ENCODE data around the gene CTSL. TPM values are rescaled to one million over a fixed set of nuclear protein-coding genes. Genes with fewer than 3 reads are reported as not detected.

Gene CTSL
- total RNA-seq, 1 experiment from 2014 or later, result 63.2 TPM

- Histone ChIP-seq H3K79me2 (ENCODE audit: low read length) (no peaks in the 10 kb centered on the region), H3K9me3 (ENCODE audit: low read length) (no peaks in the 10 kb centered on the region), H3K27ac (ENCODE audit: low read length) (no peak overlapping the region), H3K9me2 (replicated peaks; ENCODE audit: low read length) (no peaks in the 10 kb centered on the region), H3K27me3 (ENCODE audit: low read length) (no peaks in the 10 kb centered on the region), H3F3A (ENCODE audit: low read length, unreplicated experiment) (no peaks in the 10 kb centered on the region), H4K20me1 (ENCODE audit: low read length) (no peaks in the 10 kb centered on the region), H3K4me3 (ENCODE audit: low read length) (no peak overlapping the region), H3K9ac (ENCODE audit: low read length) (no peak overlapping the region), H2AFZ (ENCODE audit: low read length) (no peak overlapping the region), H3K36me3 (ENCODE audit: low read depth, low read length) (no peaks in the 10 kb centered on the region), H3K4me1 (ENCODE audit: insufficient read depth, low read length) (peaks cover 19% of the 10 kb centered on the region; the same call in 1 of the 2 replicates), H3K4me2 (ENCODE audit: low read length) (no peak overlapping the region; the same call in 1 of the 2 replicates)
- TF ChIP-seq EZH2phosphoT487 (IDR thresholded peaks at IDR 0.05; ENCODE audit: borderline replicate concordance, low read length) (no peak), EZH2 (IDR thresholded peaks at IDR 0.05; ENCODE audit: low read length, unreplicated experiment) (no peak)
- ChIA-PET CTCF (no interaction called here), POLR2A (ENCODE audit: unreplicated experiment) (no interaction called here)
- ATAC-seq (no peak), DNase-seq (peak; percentile 40)
- intact Hi-C loops (cut with micrococcal nuclease), result no loop called here
- no TSS peak for BruUV-seq (replicated peaks)
Measured at GRCh38 chr9:87703636-87704276, 22.2 kb upstream of the CTSL start.

GRCh38 chr9:87704342-87704741, 21.6 kb upstream of the CTSL start:
- H3K9me2 ChIP-seq (replicated peaks; ENCODE audit: low read length), result no peaks in the 10 kb centered on the region
- no TSS peak for BruUV-seq (replicated peaks)
- H3K4me2 ChIP-seq (ENCODE audit: low read length), result no peak overlapping the region

GRCh38 chr9:87706066-87706739, 19.7 kb upstream of the CTSL start:
- ChIA-PET POLR2A (ENCODE audit: unreplicated experiment) (no interaction called here), CTCF (no interaction called here)
- Histone ChIP-seq H3K9me2 (replicated peaks; ENCODE audit: low read length) (no peaks in the 10 kb centered on the region), H3K9me3 (ENCODE audit: low read length) (no peaks in the 10 kb centered on the region), H3K4me2 (ENCODE audit: low read length) (no peak overlapping the region), H3F3A (ENCODE audit: low read length, unreplicated experiment) (no peaks in the 10 kb centered on the region), H3K4me1 (ENCODE audit: insufficient read depth, low read length) (peaks cover 13% of the 10 kb centered on the region; the same call in 1 of the 2 replicates), H2AFZ (ENCODE audit: low read length) (no peak overlapping the region), H3K9ac (ENCODE audit: low read length) (no peak overlapping the region), H3K79me2 (ENCODE audit: low read length) (no peaks in the 10 kb centered on the region), H3K36me3 (ENCODE audit: low read depth, low read length) (no peaks in the 10 kb centered on the region), H3K4me3 (ENCODE audit: low read length) (no peak overlapping the region), H3K27ac (ENCODE audit: low read length) (no peak overlapping the region), H4K20me1 (ENCODE audit: low read length) (no peaks in the 10 kb centered on the region), H3K27me3 (ENCODE audit: low read length) (no peaks in the 10 kb centered on the region)
- ATAC-seq, result no peak
- no TSS peak for BruUV-seq (replicated peaks)
- intact Hi-C loops (cut with micrococcal nuclease), result no loop called here
- TF ChIP-seq EZH2phosphoT487 (IDR thresholded peaks at IDR 0.05; ENCODE audit: borderline replicate concordance, low read length), result no peak
- no peak for TF ChIP-seq EZH2 (IDR thresholded peaks at IDR 0.05; ENCODE audit: low read length, unreplicated experiment)
- TF ChIP-seq CTCF (conservative IDR thresholded peaks at IDR 0.05; ENCODE audit: low read depth, low read length), result no peak
- DNase-seq, result no peak

More at GRCh38 chr9:87704342-87704741, 21.6 kb upstream of the CTSL start:
- H3K79me2 ChIP-seq (ENCODE audit: low read length), result no peaks in the 10 kb centered on the region
- peaks cover 19% of the 10 kb centered on the region; the same call in 1 of the 2 replicates for H3K4me1 ChIP-seq (ENCODE audit: insufficient read depth, low read length)
- TF ChIP-seq CTCF (conservative IDR thresholded peaks at IDR 0.05; ENCODE audit: low read depth, low read length), result no peak
- no peak for TF ChIP-seq EZH2 (IDR thresholded peaks at IDR 0.05; ENCODE audit: low read length, unreplicated experiment)
- TF ChIP-seq EZH2phosphoT487 (IDR thresholded peaks at IDR 0.05; ENCODE audit: borderline replicate concordance, low read length), result no peak
- H4K20me1 ChIP-seq (ENCODE audit: low read length), result no peaks in the 10 kb centered on the region
- ATAC-seq, result no peak
- no peaks in the 10 kb centered on the region for H3F3A ChIP-seq (ENCODE audit: low read length, unreplicated experiment)
- H3K27me3 ChIP-seq (ENCODE audit: low read length), result no peaks in the 10 kb centered on the region
- no peaks in the 10 kb centered on the region for H3K36me3 ChIP-seq (ENCODE audit: low read depth, low read length)
- ChIA-PET POLR2A (ENCODE audit: unreplicated experiment) (no interaction called here), CTCF (no interaction called here)
- DNase-seq, result no peak
- intact Hi-C loops (cut with micrococcal nuclease), result no loop called here
- H3K9me3 ChIP-seq (ENCODE audit: low read length), result no peaks in the 10 kb centered on the region
- H3K27ac ChIP-seq (ENCODE audit: low read length), result no peak overlapping the region
- H2AFZ ChIP-seq (ENCODE audit: low read length), result no peak overlapping the region
- no peak overlapping the region for H3K4me3 ChIP-seq (ENCODE audit: low read length)
- no peak overlapping the region for H3K9ac ChIP-seq (ENCODE audit: low read length)

Measured in PC-3 (cell line).